Stimulated activated CD8-positive, alpha-beta memory T cell treated with anti-CD3 and anti-CD28 coated beads, Interleukin-7, amount 100 ng/mL, for 48 hours (primary cell): ENCODE results near the gene ULBP1.
"Not testable (repeated sequence)": the region's sequence is repeated elsewhere in the genome, so short reads cannot be mapped to it uniquely, and the experiment has no call there.

Experiments used
- DNase-seq, 2 donors: peaks; one replicate each; pipeline ENCODE4 v3.0.0-alpha.2; 2020; ENCODE audit warnings: low read depth in 1 of 2; ENCODE audit errors: extremely low read depth in 1 of 2

ULBP1 gene

DNA sequence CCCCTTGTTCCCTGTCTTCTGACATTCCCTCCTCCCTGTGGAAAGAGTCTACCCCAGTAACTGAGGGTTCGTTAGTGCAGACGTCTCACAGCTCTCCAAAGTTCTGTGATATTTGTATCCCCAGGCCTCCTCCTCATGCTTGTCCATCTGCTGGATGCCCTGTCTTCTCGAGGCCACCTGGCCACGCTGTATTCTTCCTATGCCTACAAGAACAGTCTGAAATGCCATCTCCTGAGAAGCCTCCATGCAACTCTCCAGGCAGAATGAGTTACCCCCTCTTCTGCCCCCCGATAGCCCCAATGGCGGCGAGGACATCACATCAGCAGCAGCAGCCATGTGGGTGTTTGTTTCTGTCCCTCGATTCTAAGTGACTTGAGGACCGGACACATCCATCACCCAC lies 12.6 kb upstream of the ULBP1 start:
- no peak for DNase-seq

DNA sequence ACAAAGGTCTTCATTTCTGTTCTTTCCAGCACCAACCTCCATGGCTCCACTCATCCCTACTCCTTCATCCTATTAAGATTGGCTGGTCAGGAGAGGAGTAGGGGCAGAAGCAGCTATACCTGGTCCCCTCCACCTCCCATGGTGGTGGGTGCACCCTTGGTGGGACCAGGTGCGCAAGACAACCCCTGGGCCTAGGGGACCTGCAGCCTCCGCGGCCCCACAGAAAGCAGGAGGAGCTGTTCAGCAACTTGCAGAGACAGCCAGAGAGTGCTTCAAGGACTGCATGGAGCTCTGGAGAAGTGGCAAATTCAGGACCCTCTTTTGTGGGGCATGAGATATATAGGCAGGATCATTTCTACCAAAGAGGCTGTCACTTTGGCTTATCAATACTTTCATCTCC lies 12.1 kb upstream of the ULBP1 start:
- DNase-seq = no peak

DNA sequence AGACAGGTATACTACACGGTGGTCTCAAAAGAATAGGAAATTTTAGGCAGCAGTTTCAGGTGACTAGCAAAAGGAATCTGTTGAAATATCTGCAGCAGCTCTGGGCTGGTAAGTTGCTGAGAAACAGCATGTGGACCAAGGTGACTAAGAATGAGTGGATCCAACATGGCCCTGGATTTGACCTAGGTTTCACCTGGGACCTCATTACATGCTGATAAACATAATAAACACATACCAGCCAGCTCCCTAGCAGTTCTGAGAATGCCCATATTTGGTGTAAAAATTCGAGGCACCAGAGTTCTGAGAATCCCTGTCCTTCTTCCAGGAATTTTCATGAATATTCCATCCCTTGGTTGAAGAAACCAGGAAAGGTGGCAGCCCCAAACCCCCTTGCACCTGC lies 10.4 kb upstream of the ULBP1 start:
- DNase-seq = not testable (repeated sequence)

- DNase-seq = not testable (repeated sequence)
Observed at GRCh38 chr6:149953934-149954327, 9.8 kb upstream of the ULBP1 start.

DNA sequence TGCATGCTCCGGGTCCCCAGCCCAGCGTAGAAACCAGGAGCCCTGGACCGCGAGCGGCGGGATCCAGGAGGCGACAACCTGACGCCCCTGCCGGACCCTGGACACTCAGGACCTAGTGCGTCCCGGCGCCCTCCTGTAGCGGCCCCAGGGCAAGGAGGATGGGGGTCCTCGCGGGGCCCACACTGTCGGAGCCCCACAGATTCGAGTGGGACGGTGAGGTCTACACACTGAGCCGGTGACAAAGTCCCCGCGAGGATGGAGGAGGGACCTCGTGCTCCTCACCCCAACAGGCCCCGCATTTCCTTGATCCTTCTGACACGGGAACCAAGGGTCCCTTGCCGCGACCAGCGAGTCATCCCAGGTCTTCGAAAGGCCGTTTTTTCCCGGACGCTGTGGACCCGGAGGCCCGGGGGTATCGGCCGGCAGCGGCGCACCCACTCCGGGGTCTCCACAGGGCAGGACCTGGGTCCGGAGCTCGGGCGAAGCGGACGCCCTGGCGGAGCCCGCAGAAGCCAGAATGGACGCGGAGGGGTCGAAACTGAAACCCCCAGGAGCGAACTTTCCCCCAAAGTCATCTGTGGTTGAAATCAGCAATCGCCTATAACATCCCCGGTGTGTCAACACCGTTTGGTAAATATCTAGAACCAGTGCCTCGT lies 9.3 kb upstream of the ULBP1 start:
- DNase-seq = not testable (repeated sequence)

GRCh38 chr6:149954984-149955653 lies 8.6 kb upstream of the ULBP1 start:
- not testable (repeated sequence) for DNase-seq

GRCh38 chr6:149955654-149956317 lies 8.0 kb upstream of the ULBP1 start:
- not testable (repeated sequence) for DNase-seq

DNA sequence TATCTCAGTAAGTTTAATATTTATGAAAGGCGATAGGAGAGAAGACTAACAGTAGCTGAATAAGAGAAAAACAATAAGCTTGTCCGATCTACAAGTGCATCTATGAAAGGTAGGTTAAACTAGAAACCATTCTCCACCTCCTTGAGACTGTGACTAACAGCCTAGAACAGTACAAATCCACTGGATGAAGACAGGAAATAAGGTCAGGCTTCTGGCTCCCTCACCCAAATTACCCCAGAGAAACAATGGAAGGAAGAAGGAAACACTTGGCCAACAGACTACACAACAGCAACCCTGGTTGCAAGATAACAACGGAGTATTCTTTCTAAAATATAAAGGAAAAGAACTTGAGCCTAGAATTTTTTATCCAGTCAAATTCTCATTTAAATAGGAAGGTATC lies 5.6 kb upstream of the ULBP1 start:
- not testable (repeated sequence) for DNase-seq

DNA sequence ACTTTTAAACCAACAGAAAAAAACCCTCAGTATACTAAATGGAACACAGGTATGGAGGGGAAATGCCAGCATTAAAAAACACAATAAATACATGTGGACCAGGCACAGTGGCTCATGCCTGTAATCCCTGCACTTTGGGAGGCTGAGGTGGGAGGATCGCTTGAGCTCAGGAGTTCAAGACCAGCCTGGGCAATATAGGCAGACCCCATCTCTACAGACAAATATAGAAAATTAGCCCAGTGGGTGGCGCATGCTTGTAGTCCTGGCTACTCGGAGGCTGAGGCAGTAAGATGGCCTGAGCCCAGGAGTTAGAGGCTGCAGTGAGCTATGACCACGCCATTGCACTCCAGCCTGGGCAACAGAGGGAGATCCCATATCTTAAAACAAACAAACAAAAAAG lies 3.9 kb upstream of the ULBP1 start:
- not testable (repeated sequence) for DNase-seq

DNA sequence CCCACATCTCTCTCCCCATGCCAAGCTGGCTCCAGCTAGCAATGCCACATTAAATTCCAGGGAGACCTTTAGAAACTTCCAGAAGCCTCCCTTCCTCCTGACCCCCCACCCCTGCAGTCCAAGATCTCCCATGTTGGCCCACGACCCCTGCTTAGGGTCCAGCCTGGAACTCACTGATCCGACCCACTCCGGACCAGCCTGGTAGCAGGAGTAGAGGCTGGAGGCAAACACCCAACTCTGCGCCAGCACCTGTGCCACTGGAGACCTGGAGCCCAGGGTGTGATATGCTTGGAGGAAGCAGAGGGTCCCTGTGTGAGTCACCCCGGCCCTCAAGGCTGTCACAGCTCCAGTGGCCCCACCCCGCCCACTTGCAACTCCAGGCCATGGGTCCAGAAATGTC lies 3.3 kb upstream of the ULBP1 start:
- DNase-seq = no peak

DNA sequence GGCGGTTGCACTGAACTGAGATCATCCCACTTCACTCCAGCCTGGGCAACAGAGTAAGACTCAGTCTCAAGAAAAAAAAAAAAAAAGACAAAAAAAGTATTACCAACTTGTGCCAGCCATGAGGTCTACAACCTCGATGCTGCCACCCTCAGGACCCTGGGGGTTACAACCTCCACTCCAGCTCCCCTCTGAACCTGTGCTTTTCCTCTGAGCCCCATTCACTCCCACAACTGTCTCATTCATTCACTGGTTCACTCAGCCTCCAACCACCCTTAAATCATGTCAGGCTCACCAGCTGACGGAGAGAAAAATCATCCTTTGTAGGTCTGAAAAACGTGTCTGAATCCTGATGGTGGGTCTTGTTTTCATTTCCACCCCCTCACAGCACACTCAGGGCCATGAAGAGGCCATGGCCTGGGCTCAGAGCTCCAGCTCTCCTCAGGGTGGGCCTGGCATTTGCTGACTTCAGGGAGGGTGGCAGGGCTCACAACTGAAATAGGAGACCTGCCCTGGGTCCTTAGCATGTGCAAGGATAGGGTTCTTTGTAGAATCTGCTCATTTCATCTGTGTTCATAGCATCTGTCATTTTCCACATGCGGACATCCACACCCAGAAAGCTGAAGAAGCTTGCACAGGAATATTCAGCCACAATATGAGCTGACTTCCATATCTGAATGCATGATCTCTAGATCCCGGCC lies 1.9 kb upstream of the ULBP1 start:
- no peak for DNase-seq

GRCh38 chr6:149962461-149963211 lies 1.1 kb upstream of the ULBP1 start:
- no peak for DNase-seq

- DNase-seq = peak in 1 of 2 donors; percentile 43
Observed at GRCh38 chr6:149963212-149963461, 606 bp upstream of the ULBP1 start.

DNA sequence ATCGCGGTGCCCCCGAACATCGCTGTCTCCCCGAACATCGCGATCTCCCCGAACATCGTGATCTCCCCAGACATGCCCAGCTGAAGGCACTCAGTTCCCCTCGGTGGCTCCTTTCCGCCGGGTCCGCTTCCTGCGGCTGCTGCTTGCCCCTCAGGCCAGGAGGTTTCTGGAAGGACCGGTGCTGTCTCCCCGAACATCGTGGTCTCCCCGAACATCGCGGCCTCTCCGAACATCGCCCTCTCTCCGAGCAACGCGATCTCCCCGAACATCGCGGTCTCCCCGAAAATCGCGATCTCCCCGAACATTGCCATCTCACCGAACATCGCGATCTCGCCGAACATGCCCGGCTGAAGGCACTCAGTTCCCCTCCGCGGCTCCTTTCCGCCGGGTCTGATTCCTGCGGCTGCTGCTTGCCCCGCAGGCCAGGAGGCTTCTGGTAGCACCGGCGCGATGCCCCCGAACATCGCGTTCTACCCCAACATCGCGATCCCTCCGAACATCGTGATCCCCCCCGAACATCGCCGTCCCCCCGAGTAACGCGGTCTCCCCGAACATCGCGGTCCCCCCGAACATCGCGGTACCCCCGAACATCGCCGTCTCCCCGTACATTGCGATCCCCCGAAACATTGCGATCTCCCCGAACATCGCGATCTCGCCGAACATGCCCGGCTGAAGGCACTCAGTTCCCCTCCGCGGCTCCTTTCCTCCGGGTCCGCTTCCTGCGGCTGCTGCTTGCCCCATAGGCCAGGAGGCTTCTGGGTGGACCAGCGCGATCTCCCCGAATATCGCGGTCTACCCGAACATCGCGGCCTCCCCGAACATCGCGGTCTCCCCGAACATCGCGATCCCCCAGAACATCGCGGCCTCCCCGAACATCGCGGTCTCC lies 808 bp downstream of the ULBP1 start:
- DNase-seq = no peak

- no peak for DNase-seq
Observed at GRCh38 chr6:149965194-149966020, 1.7 kb downstream of the ULBP1 start.

DNA sequence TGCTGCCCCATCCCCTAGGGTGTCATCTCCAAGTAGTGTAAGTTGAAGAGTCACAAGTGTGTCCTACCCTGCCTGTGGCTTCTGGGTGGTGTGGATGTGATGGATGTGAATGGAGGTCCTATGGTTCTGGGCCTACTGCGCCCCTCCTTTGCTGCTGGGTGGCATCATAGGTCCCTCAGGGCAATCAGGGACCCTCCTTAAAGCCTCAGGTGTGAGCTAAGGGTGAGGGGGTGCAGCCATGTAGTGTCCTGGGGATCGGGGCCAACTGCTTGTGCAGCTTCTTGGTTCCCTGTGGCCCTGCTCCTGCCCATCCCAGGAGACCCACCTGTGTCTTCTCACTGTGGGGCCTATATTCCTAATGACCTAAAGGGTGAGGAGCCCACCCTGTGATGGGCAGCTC lies 2.6 kb downstream of the ULBP1 start:
- DNase-seq = not testable (repeated sequence)

DNA sequence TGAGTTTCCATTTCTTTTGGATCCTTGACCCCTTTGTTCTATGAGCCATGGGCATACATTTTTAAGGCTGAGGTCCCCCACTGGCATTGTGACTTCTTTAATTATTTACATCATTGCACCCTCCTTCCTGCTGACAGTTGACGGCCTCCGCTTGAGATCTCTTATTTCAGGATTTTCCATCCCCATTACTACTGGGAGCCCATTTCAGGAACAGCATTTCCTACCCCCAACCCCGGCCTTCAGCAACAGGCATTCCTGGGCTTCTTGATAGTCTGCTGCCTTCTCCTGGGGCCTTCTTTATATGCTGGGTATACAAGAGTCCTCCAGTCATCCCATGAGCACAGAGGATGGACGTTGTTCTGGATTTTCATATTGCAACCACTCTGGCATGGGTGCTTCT lies 3.8 kb downstream of the ULBP1 start:
- no peak for DNase-seq

DNA sequence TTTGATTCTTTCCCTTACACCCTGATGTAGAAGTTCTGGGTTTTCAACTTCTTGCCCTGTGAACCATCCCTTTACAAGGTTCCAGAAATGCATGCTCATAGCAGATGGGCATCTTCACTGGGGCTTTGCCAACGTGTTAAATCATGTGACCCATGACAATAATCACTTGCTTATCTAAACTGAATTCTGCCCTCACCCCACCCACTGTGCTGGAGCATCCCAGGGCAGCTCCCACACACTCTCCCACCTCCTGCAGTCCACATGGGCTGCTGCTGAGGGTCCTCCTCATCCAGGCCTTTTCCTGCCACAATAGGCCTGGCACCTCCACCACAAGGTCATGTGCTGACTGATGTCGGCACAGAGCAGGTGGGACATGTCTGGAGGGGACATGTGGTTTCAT lies 4.3 kb downstream of the ULBP1 start:
- not testable (repeated sequence) for DNase-seq

DNA sequence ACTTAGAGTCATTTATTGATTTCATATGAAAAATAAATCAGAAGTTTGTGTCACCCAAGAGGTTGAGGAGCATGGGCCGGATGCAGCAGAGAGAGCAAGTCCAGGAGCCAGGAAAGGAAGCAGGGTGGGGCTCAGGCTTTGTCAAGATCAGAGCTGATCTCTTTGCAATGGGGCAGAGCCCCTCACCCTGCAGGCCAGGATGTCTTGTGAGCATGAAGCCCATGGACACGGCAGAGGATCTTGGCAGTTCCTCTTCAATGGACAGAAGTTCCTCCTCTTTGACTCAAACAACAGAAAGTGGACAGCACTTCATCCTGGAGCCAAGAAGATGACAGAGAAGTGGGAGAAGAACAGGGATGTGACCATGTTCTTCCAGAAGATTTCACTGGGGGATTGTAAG lies 5.2 kb downstream of the ULBP1 start:
- DNase-seq = not testable (repeated sequence)
